GM12878 (cell line): ENCODE data around the gene GABRR3. TPM values are rescaled to one million over a fixed set of nuclear protein-coding genes. Genes with fewer than 3 reads are reported as not detected.
A peak's percentile ranks its signal among the peaks of the same experiment; 100 is the strongest.

Experiments
- ATAC-seq: fragments of 200-7000 bp; cut with Tn5 transposase; 3 replicates; pipeline ENCODE4 v1.9.1; 2020; ENCODE audit warnings: mild to moderate bottlenecking, moderate library complexity
- BruUV-seq: library from RNA; stranded (reverse); fragments of 400-500 nt; replicated peaks from 2 replicates; lab custom pipeline; 2021; lab: Mats Ljungman, UMichigan
- CTCF ChIA-PET: fragments of 300-600 bp; sonication (Branson Sonifier 250); formaldehyde crosslinking; extraction: SDS; loops from one replicate; lab custom pipeline; 2021; ENCODE audit warnings: inconsistent platforms; lab: Yijun Ruan, JAX
- POLR2A ChIA-PET: fragments of 350-600 bp; formaldehyde crosslinking; extraction: SDS; loops from one replicate; lab custom pipeline; 2021; ENCODE audit warnings: inconsistent platforms; lab: Charles Lee
- RAD21 ChIA-PET: fragments of 300-600 bp; sonication (Branson Sonifier 250); formaldehyde crosslinking; loops from one replicate; lab custom pipeline; 2023; ENCODE audit warnings: antibody characterized with exemption; ENCODE audit not compliant: unreplicated experiment; lab: Charles Lee
- SMC1A ChIA-PET: fragments of 300-600 bp; sonication (Branson Sonifier 250); formaldehyde crosslinking; loops from one replicate; lab custom pipeline; 2023; ENCODE audit not compliant: unreplicated experiment, uncharacterized antibody; lab: Charles Lee
- DNase-seq: peaks from one replicate; pipeline ENCODE4 v3.0.0-alpha.2; 2011; ENCODE audit warnings: low read depth, low spot score
- FAIRE-seq: peaks from 3 replicates; lab custom pipeline; 2011; peaks lifted over from hg19 to GRCh38; lab: Jason Lieb, UNC
- H2AFZ ChIP-seq: 2 replicates; pipeline ENCODE4 v1.6.0; 2011; ENCODE audit warnings: low read depth, low read length, control low read depth; ENCODE audit not compliant: control insufficient read depth
- H3K27ac ChIP-seq: 2 replicates; pipeline ENCODE4 v1.5.1; 2011; ENCODE audit warnings: control low read depth; ENCODE audit not compliant: control insufficient read depth, insufficient read depth
- H3K27me3 ChIP-seq, 2 experiments: replicated peaks in 1 of 2; 2 replicates each; pipeline versions ENCODE4 v1.6.0 to v1.6.1; 2011; ENCODE audit warnings: low read length in 1 of 2; ENCODE audit not compliant: control insufficient read depth in 2 of 2, insufficient read depth in 2 of 2
- H3K36me3 ChIP-seq, 2 experiments: 2 replicates each; pipeline ENCODE4 v1.5.1; 2011; ENCODE audit warnings: low read length in 1 of 2; ENCODE audit not compliant: control insufficient read depth in 2 of 2, insufficient read depth in 2 of 2
- H3K4me1 ChIP-seq: 2 replicates; pipeline ENCODE4 v1.6.1; 2011; ENCODE audit warnings: mild to moderate bottlenecking, low read length, moderate library complexity, mixed read lengths; ENCODE audit not compliant: control insufficient read depth, insufficient read depth
- H3K4me2 ChIP-seq: 2 replicates; pipeline ENCODE4 v1.6.0; 2011; ENCODE audit warnings: control low read depth; ENCODE audit not compliant: control insufficient read depth, insufficient read depth
- H3K4me3 ChIP-seq: fragments of 200-600 bp; sonication (generic); 2 replicates; pipeline ENCODE4 v1.5.1; 2016
- H3K79me2 ChIP-seq: 2 replicates; pipeline ENCODE4 v1.6.0; 2011; ENCODE audit warnings: low read length; ENCODE audit not compliant: control insufficient read depth, insufficient read depth
- H3K9ac ChIP-seq: 2 replicates; pipeline ENCODE4 v1.8.0; 2011; ENCODE audit warnings: low read length, control low read depth, mixed read lengths; ENCODE audit not compliant: control insufficient read depth, insufficient read depth
- H3K9me3 ChIP-seq: replicated peaks from 3 replicates; pipeline ENCODE4 v1.5.1; 2011; ENCODE audit warnings: mild to moderate bottlenecking, low read length; ENCODE audit not compliant: control insufficient read depth, insufficient read depth
- H4K20me1 ChIP-seq: 2 replicates; pipeline ENCODE4 v1.6.0; 2011; ENCODE audit not compliant: control insufficient read depth, insufficient read depth
- MTA2 ChIP-seq: fragments of 450-650 bp; IDR thresholded peaks from 2 replicates; pipeline ENCODE4 v1.6.1; 2016; ENCODE audit warnings: low read depth, mild to moderate bottlenecking, moderate library complexity
- NFIC ChIP-seq: IDR thresholded peaks from 2 replicates; pipeline ENCODE4 v1.6.1; 2012; ENCODE audit warnings: low read depth, mild to moderate bottlenecking, inconsistent platforms, low read length, moderate library complexity
- RUNX3 ChIP-seq: IDR thresholded peaks from 2 replicates; pipeline ENCODE4 v1.6.1; 2012; ENCODE audit warnings: low read length, inconsistent platforms
- SPI1 ChIP-seq: IDR thresholded peaks from 2 replicates; pipeline ENCODE4 v1.6.1; 2011; ENCODE audit warnings: low read depth, mild to moderate bottlenecking, low read length, moderate library complexity, borderline replicate concordance; ENCODE audit not compliant: insufficient read depth
- YY1 ChIP-seq: IDR thresholded peaks from 2 replicates; pipeline ENCODE4 v1.6.1; 2011; ENCODE audit warnings: low read depth, mild to moderate bottlenecking, low read length
- ZNF384 ChIP-seq: IDR thresholded peaks from 2 replicates; pipeline ENCODE4 v1.6.1; 2012; ENCODE audit warnings: low read depth, mild to moderate bottlenecking, low read length, improper control_type of control experiment, borderline replicate concordance
- ZNF592 ChIP-seq: fragments of 450-650 bp; IDR thresholded peaks from 2 replicates; pipeline ENCODE4 v1.6.1; 2017; ENCODE audit warnings: mild to moderate bottlenecking, moderate library complexity
- ZNF687 ChIP-seq: fragments of 450-650 bp; IDR thresholded peaks from 2 replicates; pipeline ENCODE4 v1.6.1; 2017; ENCODE audit warnings: mild to moderate bottlenecking, moderate library complexity
- WGBS: methylation state at CpG from one replicate; pipeline ENCODE4 v1.1.6; 2016; ENCODE audit warnings: low lambda C conversion rate; ENCODE audit not compliant: insufficient replicate concordance, insufficient coverage; ENCODE audit errors: missing lambda C conversion rate; 5-methylcytosine and 5-hydroxymethylcytosine counted together
- in situ Hi-C: fragments of 300-500 bp; cut with MboI; formaldehyde crosslinking; loops from 9 replicates; pipeline ENCODE4 v1.14.3; 2018; ENCODE audit warnings: mixed read lengths
- intact Hi-C: fragments of 100-400 bp; cut with micrococcal nuclease; formaldehyde crosslinking; loops from one replicate; pipeline ENCODE4 v1.14.2; 2022; ENCODE audit not compliant: unreplicated experiment
- polyA plus RNA-seq, 11 experiments: library from polyadenylated mRNA; depleted of rRNA in 4 of 11; unstranded in 6 of 11; stranded (reverse) in 5 of 11; fragments of >200 nt; fragmentation: Nextera tagmentation in 4 of 11; fragmentation: Illumina TruSeq in 1 of 11; extraction: Ambion mirVana in 4 of 11; extraction: Trizol in 1 of 11; gene quantifications; 1 replicate in 1 of 11; 2 replicates in 10 of 11; pipeline versions ENCODE4 v1.2.1 to v1.2.3, GENCODE V29; 2011 to 2016; ENCODE audit warnings: inconsistent platforms in 2 of 11, missing spikeins in 2 of 11, low read depth in 1 of 11
- total RNA-seq, 4 experiments: library from RNA; depleted of rRNA in 3 of 4; stranded (reverse); fragments of >200 nt in 3 of 4; fragmentation: Illumina TruSeq in 1 of 4; extraction: Trizol in 1 of 4; gene quantifications; 2 replicates each; pipeline versions ENCODE4 v1.2.1 to v1.2.3, GENCODE V29; 2013 to 2021

The GABRR3 gene
- total and polyA plus RNA-seq, 10 of the 15 experiments (the other 5 are each of a cell fraction or from before 2014, with no cell fraction given) = not detected

- in situ Hi-C loops (no loop called here), intact Hi-C loops (no loop called here)
- ATAC-seq = peak; percentile 73
- no peak for FAIRE-seq
- ChIA-PET SMC1A (no interaction called here), RAD21 (interaction anchor here (0.6 to 0.8 kb wide), 2 partner anchors 18 to 387 kb away, joined by 3 to 4 read pairs; partner anchors contain the start of gene OR5K3), CTCF (interaction anchor here (0.7 to 3.7 kb wide), 3 partner anchors 9 to 42 kb away, joined by 3 to 22 read pairs (median 5); no protein-coding TSS in a partner anchor), POLR2A (no interaction called here)
- Histone ChIP-seq H3K79me2 (no peaks in the 10 kb centered on the region), H3K27ac (peak overlapping the region; percentile 10; the same call in 1 of the 2 replicates), H3K4me2 (peak overlapping the region; percentile 1; the same call in 1 of the 2 replicates), H3K9ac (no peak overlapping the region), H3K36me3 (no peaks in the 10 kb centered on the region), H4K20me1 (no peaks in the 10 kb centered on the region), H3K27me3 (no peaks in the 10 kb centered on the region), H3K9me3 (no peaks in the 10 kb centered on the region), H3K4me3 (no peak overlapping the region), H2AFZ (peak overlapping the region; percentile 80), H3K4me1 (peaks cover 15% of the 10 kb centered on the region; the same call in 1 of the 2 replicates)
- BruUV-seq = no TSS peak
- DNase-seq = no peak
- 3% methylated on average over 2 of the region's 2 CpGs for WGBS
- no peak for TF ChIP-seq MTA2
- no peak for TF ChIP-seq ZNF687
- TF ChIP-seq SPI1 = peak; percentile 50
- 0 out of 2 replicates have a peak, but pooled peaks have one; percentile 30 for TF ChIP-seq NFIC
- no peak for TF ChIP-seq ZNF592
- peak; percentile 86 for TF ChIP-seq RUNX3
- TF ChIP-seq ZNF384 = peak; percentile 77; the same call in 1 of the 2 replicates
- peak; percentile 45; the same call in 1 of the 2 replicates for TF ChIP-seq YY1
These were observed 31.7 kb downstream of the GABRR3 start for GRCh38 chr3:98003306-98003969.
